GM12891 (cell line): ENCODE data around the gene RNF217.

Experiments used
- PAX5 ChIP-seq: IDR thresholded peaks from 2 replicates; pipeline ENCODE4 v1.6.1; 2011; ENCODE audit warnings: low read length, moderate library complexity, mild to moderate bottlenecking; ENCODE audit not compliant: insufficient read depth, severe bottlenecking
- POLR2A ChIP-seq: IDR thresholded peaks from 2 replicates; pipeline ENCODE4 v1.6.1; 2011; ENCODE audit warnings: low read depth, low read length, control low read depth
- POLR2AphosphoS5 ChIP-seq: IDR thresholded peaks from 2 replicates; pipeline ENCODE4 v1.6.1; 2011; ENCODE audit warnings: low read depth, low read length, control low read depth
- POU2F2 ChIP-seq: IDR thresholded peaks from 2 replicates; pipeline ENCODE4 v1.6.1; 2011; ENCODE audit warnings: low read depth, mild to moderate bottlenecking, control low read depth, low read length, moderate library complexity
- SPI1 ChIP-seq: IDR thresholded peaks from 2 replicates; pipeline ENCODE4 v1.6.1; 2011; ENCODE audit warnings: low read depth, low read length, control low read depth
- TAF1 ChIP-seq: IDR thresholded peaks from 2 replicates; pipeline ENCODE4 v1.6.1; 2011; ENCODE audit warnings: low read depth, low read length, control low read depth

DNA sequence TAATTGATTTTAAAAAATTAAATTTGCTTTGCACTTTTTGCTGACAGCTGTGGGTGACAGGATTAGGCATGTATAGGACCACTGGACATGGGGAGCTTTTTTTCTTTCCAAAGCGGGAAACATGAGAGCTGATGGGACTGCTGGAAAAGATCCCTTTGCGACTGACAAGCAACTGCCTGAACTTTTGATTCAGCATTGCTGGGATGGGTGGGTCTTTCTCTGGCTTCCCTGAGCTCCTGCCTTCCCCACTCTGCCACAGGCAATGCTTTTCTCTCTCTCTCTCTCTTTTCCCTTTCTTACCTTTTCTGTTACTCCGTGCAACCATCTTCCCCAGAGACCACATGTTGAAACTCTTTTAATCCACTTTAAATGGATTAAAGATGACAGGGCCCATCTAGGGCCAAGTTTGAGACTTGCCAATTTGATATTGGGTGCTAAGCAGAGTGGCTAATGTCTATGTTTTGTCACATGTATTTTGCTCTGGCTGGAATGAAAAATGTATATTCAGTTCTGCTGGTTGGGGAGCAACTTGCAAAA lies 157.9 kb downstream of the RNF217 start:
- TF ChIP-seq POLR2A, result no peak
- no peak for TF ChIP-seq POLR2AphosphoS5
- no peak for TF ChIP-seq SPI1
- TF ChIP-seq TAF1, result no peak
- no peak for TF ChIP-seq POU2F2
- TF ChIP-seq PAX5, result no peak
